GM19463 (cell line): Measurements from ENCODE around the gene REX1BD.

ENCODE experiments used
- ATAC-seq: cut with Tn5 transposase; IDR thresholded peaks from one replicate; pipeline ENCODE4 v1.9.1; 2021; ENCODE audit warnings: mild to moderate bottlenecking, moderate library complexity; ENCODE audit not compliant: unreplicated experiment

Gene REX1BD

GRCh38 chr19:18612772-18613588, 24.4 kb downstream of the REX1BD start, which contains the start of gene TMEM59L:
Gene TMEM59L (plus strand): TSS chr19:18612870. CDS start chr19:18612959, 89 bp downstream.
- no peak for ATAC-seq

DNA sequence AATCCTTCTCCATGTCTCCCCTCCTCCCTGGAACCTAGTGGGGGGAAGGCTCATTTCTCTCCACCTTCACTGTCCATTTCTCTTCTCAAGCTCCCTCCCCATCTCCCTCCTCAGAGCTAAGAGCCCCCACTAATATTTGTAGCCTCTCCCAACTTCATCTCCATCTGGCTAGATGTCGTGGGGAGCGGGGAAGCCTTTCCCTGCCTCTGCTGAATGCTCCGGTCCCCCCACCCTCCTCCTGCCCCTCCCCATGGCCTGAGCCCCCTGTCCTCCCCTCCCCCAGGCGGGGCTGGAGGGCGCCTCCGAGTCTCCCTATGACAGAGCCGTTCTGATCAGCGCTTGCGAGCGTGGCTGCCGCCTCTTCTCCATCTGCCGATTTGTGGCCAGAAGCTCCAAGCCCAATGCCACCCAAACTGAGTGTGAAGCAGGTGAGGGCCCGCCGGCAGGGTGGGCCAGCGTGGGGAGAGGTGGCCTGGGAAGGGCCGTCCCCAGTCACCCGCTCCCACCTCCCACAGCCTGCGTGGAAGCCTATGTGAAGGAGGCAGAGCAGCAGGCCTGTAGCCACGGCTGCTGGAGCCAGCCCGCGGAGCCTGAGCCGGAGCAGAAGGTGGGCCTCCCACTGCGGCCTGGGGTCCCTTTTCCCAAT, 25.1 kb downstream of the REX1BD start:
- ATAC-seq = no peak

DNA sequence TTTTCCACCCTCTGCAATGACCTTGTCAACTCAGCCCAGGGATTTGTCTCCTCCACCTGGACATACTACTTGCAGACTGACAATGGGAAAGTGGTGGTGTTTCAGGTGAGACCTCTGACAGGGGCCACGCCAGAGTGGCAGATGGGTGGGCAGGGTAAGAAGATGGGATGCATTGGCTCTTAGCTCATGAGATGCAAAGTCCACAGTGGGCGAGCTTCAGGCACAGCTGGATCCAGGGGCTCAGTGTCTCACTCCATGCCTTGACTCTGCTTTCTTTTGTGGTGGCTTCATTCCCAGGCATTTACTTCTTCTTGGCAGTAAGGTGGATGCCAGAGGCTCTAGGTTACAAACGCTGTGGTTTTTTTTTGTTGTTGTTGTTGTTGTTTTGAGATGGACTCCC, 27.4 kb downstream of the REX1BD start:
- no peak for ATAC-seq

- ATAC-seq = no peak
These were observed 29.0 kb downstream of the REX1BD start for GRCh38 chr19:18617562-18617961.

- ATAC-seq = no peak
These were observed 29.6 kb downstream of the REX1BD start for GRCh38 chr19:18618236-18618635.

DNA sequence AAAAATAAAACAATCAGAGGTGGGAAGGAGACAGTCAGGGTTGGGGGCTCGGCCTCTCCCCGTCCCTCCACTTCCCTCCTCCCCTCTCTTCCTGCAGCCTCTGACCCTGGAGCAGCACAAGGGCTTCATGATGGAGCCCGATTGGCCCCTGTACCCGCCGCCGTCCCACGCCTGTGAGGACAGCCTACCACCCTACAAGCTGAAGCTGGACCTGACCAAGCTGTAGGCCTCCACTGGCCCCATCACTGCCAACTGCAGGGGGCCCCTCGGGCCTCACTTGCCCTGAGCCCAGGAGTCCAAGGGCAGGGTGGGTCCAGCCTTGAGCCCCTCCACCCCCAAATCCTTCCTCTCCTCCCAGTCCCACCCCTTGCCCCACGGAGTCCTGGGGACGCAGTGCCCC, 31.7 kb downstream of the REX1BD start:
- no peak for ATAC-seq

- no peak for ATAC-seq
These were observed 32.3 kb downstream of the REX1BD start for GRCh38 chr19:18620902-18621301.

GRCh38 chr19:18626906-18627305, 38.3 kb downstream of the REX1BD start:
- no peak for ATAC-seq

DNA sequence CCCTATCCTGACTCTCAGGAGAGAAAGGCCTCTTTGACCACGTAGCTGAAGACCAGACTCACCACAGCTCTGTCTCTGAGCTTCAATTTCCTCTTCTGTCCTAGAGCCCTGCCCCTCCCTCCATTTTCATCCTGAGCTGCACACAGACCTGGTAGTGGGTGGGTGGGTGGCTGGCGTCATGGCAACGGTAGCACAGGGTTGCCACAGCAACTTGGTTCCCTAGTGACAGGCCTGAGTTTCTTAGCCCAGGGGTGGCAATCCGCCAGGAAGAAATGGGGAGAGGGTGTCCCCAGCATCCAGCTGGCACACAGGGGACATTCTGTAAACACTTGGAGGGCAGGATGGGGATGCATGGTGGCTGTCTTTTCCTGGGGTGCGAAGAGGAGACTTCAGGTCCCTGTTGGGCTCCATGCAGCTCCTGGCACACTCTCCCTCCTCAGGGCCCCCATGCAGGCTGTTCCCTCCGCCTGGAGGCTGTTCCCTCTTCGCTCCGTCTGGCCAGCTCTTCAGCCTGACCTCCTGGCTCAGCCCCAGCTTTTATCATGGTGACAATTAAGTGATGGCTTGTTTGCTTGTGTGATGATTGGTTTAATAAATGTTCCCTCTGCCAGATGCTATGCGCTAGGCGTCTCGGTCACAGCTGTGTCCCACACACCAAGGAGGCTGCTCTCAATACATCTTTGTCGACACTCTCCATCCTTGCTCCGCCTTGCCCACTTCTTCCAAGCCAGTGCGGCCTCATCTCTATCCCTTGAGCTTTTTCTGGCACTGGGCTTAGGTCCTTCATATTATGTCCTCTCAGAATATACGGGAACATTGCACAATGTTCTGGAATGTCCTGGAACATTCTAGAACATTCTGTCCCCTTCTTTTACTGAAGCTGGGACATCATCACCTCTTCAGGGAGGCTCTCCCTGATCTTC, 40.8 kb downstream of the REX1BD start:
- ATAC-seq = no peak

- ATAC-seq = no peak
These were observed 44.7 kb downstream of the REX1BD start for GRCh38 chr19:18633321-18633720.

DNA sequence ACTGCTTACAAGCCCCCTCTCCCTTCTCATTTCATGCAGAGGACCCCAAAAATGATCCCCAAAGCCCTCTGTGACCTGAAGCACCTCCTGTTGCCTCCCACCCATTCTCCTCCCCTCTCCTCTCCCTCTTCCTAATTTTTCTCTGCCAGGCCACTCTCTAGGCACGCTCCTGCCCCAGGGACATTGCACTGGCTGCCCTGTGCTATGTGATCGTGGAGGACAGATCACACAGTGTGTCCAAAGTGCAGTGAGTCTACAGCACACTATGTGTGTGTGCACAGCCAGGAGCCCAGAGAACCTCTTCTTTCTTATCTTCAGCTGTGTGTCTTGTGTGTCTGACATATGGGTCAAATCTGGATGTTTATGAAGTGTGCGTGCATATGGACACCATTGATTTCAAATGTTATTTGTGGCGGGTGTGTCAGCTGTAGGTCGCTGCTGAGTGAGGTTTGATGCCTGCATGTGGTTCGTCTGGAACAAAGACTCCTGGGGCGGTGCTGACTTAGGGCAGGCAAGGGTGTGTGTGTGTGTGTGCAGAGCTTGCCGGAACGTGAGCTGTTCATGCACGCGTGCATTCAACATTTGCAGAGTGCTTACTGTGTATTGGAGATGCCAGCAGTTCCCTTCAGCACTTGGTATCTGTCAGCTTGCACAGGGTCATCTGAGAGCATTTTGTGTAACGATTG, 46.2 kb downstream of the REX1BD start:
- no peak for ATAC-seq

DNA sequence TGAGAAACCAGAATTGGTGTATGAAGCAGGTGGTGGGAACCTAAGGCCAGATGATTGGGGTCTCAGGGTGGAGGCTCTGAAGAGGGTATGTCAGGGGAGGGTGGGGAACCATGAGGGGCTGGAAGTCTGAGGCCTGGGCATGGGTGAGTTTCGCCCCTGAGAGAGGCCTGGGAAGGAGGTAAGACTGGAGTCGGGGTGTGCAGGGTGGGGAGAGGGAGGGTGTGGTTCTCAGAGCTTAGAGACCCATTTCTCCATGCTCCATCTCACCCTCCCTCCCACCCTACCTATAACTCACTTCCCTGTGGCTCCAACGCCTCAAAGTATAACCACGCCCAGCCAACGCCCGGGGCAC, 47.2 kb downstream of the REX1BD start:
- ATAC-seq = no peak

GRCh38 chr19:18636183-18636968, 47.8 kb downstream of the REX1BD start:
- ATAC-seq = peak; percentile 89

DNA sequence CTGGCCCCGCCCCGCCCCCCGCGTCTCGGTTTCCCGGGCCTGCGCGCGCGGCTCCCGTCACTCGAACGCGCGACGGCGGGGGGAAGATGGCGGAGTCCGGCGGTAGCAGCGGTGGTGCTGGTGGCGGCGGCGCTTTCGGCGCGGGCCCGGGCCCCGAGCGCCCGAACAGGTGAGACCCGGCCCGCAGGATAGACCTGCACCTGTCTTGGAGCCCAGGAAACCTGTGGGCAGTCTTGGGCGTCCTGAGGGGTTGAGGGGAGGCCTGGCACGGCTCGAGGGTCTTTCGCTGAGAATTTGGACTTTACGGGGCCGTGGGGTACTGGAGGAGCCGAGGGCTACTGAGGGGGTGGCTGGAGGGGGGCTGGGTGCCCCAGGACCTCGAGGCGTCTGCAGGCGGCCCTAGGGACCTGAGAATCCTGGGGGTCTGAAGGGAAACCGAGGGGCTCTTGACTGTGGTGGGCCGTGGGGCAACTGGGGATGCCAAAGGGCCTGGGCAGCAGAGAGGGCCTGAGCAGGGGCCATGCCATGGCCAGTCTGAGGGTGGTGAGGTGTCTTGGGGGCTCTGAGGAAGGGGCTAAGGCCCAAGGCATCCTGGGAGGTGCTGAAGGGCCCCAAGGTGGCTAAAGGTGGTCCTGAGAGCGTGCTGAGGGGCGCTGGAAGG, 48.5 kb downstream of the REX1BD start, which contains the start of gene KLHL26:
TSS of gene KLHL26 (plus strand) at position 60 of the 661 bp plus-strand sequence. CDS start at position 87, 27 bp downstream.
- ATAC-seq = no peak

DNA sequence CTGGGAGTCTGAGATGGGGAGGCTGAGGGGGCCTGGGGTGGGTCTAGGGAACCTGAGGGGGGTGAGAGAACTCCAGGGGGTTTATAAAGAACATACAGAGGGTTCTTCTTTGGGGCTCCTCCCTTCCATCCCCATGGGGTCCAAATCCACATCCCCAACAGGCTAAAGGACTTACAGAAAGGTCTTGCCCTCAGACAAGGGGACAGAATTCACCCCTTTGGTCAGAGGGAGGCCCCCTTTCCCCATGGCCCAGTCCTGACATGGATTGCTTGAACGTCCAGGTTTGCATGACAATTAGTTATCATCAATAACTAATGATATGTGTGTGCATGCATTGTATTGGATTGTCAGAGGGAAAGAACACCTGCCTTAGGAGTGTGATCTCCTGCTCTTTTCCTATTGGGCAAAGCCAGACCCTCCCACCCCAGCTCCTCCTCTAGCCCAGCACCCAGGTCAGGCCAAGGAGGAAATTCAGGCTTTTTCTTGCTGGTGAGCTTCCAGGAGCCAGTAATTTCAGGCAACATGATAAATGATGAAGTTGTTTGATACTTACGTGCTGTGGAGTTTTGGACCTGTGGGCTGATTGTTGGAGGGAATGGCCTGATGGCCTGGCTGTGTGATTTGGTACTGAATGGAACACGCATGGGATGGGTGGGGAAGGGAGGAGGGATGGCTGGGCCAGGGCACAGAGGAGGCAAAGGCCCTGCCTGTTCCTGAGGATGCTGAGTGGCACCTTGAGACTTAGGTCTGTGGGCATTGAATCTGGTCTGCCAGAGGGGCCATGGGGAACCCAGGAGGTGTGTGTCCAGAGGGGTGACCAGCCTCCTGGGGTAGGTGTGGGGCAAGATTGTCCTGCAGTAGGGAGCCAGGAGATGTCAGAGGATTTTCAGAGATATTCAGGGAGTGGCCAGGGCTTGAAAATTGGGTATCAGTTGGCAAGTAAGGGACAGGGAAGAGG, 49.4 kb downstream of the REX1BD start:
- ATAC-seq = no peak

DNA sequence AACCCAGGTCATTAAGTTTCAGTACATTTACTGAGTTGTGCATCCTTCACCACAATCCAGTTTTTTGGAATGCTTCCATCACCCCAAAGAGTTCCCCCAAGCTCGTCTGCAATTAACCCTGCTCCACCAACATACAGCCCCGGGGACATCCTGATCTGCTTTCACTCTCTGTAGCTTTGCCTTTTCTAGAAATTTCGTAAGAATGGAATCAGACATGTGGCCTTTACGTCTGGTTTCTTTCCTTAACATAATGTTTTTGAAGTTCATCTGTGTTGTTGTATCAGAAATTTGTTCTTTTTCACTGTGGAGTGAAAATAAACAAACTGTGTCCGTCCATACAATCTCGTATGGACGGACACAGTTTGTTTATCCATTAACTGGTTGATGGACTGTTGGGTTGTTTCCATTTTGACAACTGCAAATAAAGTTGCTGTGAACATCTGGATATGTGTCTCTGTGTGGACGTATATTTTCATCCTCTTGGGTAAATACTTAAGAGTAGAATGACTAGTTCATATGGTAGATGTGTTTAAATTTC, 51.2 kb downstream of the REX1BD start:
- no peak for ATAC-seq
